CD4-positive, alpha-beta T cell treated with Interleukin-17A for 4 hours (primary cell): ENCODE results near the gene HTR3D.
"Not testable (repeated sequence)": the region's sequence is repeated elsewhere in the genome, so short reads cannot be mapped to it uniquely, and the experiment has no call there.

Source experiments
- DNase-seq: peaks from one replicate; pipeline ENCODE4 v3.0.0-alpha.2; 2020; ENCODE audit warnings: mixed read lengths

Gene HTR3D

GRCh38 chr3:184016811-184017671, 14.5 kb upstream of the HTR3D start:
- DNase-seq = peak; percentile 58

DNA sequence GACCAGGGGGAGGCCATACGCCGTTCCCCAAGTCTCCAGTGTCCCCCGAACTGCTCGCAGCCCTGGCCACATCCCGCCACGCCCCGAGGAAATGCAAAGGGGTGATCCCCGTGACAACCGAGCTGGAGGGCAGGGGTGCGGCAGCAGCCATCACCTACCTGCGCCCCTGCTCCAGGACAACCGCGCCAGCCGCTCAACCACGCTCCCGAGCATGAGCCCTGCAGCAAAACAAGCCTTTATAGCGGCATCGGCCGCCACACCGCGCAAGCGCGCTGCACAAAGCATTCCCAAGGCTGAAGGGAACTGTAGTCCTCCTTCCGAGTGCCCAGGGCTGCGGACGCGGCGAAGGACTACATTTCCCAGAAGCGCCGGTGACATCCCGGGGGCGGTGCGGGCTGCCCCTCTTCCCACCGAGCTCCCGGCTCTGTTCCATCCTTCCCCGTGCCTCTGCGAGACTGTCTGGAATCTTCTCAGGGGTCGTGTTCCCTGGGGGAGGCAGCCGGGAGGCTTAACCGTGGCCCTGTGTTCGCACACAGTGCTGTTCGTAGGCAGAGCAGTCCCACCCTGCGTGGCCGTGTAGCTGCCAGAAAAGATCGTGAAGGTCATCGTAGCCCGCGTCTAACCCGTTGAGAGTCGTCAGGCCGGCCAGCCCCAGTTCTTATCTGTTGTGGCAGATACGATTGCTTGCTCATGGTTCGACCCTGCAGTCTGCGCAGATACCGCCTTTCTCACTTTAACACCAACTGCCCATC, 13.7 kb upstream of the HTR3D start, which contains the start of gene ABCC5:
ABCC5 (minus strand) TSS at position 213 of the 752 bp plus-strand sequence. CDS start 3,492 bp downstream, outside the sequence.
- peak; percentile 89 for DNase-seq

DNA sequence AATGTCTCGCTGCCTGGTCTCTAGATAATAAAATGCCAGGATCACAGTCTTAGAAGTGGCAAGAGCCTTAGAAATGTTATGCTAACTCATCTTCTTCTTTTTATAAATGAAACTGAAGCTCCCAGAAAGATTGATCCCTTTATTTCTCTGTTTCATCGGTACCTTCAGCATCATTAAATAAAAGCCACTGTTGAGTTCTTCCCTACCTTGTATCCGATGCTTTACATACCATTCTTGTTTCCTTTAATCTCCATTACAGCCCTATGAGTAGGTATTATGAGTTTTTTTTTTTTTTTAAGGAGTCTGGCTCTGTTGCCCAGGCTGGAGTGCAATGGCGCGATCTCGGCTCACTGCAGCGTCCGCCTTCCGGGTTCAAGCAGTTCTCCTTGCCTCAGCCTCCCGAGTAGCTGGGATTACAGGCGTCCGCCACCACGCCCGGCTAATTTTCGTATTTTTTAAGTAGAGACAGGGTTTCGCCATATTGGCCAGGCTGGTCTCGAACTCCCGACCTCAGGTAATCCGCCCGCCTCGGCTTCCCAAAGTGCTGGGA, 13.0 kb upstream of the HTR3D start:
- DNase-seq = no peak

GRCh38 chr3:184022323-184022722, 9.2 kb upstream of the HTR3D start:
- DNase-seq = no peak

DNA sequence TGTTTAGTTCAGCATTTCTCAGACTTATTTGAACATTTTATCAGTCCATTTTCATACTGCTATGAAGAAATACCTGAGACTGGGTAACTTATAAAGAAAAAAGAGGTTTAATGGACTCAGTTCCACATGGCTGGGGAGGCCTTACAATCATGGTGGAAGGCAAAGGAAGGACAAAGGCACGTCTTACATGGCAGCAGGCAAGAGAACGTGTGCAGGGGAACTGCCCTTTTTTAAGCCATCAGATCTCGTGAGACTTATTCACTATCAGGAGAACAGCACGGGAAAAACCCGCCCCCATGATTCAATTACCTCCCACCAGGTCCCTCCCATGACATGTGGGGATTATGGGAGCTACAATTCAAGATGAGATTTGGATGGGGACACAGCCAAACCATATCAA, 6.3 kb upstream of the HTR3D start:
- DNase-seq = not testable (repeated sequence)

DNA sequence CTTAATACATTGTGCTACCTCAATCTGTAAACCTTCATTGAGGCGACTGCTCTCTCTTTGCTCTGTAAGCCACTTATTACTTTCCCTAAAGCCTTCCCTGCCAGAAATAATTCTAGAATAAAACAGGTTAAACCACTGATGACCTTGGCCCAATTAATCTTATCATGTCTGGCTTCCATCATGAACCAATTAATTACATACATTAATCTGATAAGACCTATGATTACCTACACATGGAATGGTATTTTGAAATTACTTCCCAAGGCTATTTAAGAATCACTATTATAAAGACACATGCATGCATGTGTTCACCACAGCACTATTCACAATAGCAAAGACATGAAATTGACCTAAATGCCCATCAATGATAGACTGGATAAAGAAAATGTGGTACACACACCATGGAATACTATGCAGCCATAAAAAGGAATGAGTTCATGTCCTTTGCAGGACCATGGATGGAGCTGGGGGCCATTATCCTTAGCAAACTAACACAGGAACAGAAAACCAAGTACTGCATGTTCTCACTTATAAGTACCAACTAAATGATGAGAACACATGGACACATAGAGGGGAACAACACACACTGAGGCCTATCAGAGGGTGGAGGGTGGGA, 3.2 kb upstream of the HTR3D start:
- not testable (repeated sequence) for DNase-seq

GRCh38 chr3:184029443-184029842, 2.1 kb upstream of the HTR3D start:
- no peak for DNase-seq

- no peak for DNase-seq
Observed at GRCh38 chr3:184030536-184030935, 1.0 kb upstream of the HTR3D start.

- no peak for DNase-seq
Observed at GRCh38 chr3:184037816-184038215, 6.3 kb downstream of the HTR3D start.

DNA sequence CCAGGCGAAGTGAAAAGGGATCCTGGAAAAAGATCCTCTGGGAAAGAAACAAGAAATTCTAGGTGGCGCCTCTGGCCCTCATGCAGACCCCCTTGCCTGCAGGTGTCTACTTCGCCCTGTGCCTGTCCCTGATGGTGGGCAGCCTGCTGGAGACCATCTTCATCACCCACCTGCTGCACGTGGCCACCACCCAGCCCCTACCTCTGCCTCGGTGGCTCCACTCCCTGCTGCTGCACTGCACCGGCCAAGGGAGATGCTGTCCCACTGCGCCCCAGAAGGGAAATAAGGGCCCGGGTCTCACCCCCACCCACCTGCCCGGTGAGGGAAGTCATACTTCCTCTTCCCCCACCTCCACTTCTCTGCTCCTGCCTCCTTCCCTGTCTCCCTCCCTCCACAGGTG, 6.8 kb downstream of the HTR3D start:
- not testable (repeated sequence) for DNase-seq

- no peak for DNase-seq
Observed at GRCh38 chr3:184039414-184039813, 7.9 kb downstream of the HTR3D start.

DNA sequence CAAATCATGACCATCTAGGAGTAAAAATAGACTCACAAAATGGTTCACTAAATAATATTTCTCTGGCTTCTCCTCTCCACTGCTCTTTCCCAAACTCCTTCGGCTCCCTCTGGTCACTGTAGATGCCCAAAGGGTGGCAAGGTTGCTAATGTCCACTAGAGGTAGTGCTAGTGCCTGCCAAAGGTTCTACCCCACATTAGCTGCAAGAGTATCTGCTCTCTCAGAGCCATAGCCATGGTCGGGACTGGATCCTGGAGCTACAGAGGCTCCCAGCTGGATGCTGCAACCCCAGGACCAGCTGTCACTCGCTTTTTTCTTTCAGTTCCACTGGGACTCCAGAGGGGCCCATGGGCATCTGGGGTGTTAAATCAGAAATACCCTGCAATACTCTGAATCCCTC, 8.5 kb downstream of the HTR3D start:
- no peak for DNase-seq

DNA sequence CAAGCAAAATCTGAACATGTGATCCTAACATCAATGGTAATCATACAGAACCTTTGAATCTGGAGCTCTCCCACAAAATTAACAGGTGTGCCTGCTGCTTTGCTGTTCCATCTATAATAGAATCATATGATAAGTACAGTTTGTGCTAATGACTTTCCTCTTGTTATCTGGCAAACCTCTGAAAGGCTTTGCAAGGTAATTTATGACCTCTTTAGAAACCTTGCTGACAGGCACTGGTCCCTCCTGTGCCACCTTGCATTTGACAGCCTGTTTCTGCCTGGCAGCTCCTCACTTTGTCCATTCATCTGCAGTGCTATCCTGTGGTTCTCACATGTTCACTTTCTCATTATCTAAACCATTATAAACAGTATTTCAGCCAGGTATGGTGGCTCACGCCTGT, 11.1 kb downstream of the HTR3D start:
- no peak for DNase-seq

DNA sequence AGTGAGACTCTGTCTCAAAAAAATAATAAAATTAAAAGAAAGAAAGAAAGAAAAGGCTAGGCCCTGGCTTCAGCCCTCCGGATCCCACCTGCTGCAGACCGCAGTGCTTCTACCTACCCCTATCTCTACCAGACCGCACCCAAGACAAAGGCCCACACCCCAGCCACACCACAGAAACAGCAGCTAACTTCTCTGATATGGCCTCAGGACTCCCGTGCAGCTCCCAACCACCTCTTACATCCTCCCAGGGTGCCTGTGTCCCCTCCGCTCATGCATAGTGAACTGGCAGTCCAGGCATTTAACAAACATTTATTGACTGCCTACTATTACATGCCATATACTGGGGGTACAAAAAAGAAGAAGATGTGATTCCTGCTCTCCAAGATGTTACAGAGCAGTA, 14.5 kb downstream of the HTR3D start:
- DNase-seq = no peak

- DNase-seq = no peak
Observed at GRCh38 chr3:184050217-184050847, 18.8 kb downstream of the HTR3D start.

DNA sequence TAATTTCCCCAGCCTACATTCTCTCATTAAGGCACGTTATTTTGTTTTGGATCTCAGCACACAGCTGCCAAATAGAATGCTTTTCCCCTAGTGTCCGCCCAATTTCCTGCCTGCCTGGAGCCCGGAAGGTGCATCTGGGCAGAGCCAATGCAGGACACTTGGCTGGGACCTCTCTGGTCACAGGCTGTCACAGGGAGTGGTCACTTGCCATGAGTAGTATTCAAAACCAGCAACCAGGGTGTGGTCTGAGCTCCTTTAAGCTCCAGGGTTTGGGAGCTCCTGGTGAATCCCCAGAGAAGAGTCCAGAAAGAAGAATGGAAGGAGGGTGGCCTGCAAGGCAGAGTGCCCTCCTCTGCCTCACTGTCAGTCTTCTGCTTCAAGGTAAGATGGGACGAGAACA, 21.2 kb downstream of the HTR3D start, which contains the start of gene HTR3C:
HTR3C (plus strand) TSS at position 281 of the 400 bp plus-strand sequence; CDS start at position 315, 34 bp downstream.
- no peak for DNase-seq

DNA sequence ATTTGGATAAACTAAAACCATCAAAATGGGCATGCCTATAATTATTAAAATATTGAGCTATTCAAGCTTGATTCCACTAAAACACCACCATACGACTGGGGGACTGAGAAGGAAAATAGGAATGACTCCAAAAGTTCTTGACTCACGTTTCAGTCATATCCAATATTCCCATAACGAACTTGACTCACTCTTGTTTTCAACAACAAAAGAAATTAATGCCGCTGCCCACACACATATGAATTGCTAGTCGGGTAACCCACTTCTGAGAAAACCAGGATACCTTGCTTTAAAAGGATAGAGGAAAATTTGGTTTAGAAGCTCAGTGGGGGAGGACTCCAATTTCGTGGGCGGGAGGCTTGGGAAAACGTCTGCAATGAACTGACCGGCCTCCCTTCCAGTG, 26.5 kb downstream of the HTR3D start:
- no peak for DNase-seq

GRCh38 chr3:184059424-184059823, 27.9 kb downstream of the HTR3D start:
- no peak for DNase-seq

- no peak for DNase-seq
Observed at GRCh38 chr3:184062637-184063036, 31.1 kb downstream of the HTR3D start.

- DNase-seq = no peak
Observed at GRCh38 chr3:184066211-184066610, 34.7 kb downstream of the HTR3D start.

DNA sequence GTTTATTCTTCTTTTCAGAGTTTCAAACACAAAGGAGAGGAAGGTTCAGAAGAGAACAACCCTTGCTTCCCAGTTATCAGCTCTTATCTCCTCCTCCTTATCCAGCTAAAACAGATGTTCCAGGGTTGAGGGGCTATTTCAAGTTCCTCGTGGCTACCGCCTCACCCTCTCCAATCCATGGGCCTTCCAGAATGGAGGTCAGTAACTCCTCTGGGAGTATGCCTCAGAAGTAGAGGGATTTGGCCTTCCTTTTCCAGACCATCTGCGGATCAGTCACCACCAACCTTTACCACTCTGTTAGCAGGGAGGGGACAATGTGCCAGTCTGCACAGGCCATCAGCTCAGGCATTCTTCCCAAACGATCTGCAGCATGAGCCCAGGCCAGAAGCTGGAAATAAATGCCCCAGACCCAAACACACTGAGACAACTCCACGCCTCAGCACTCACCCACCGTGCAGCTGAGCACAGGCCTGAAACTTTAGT, 36.1 kb downstream of the HTR3D start:
- no peak for DNase-seq

DNA sequence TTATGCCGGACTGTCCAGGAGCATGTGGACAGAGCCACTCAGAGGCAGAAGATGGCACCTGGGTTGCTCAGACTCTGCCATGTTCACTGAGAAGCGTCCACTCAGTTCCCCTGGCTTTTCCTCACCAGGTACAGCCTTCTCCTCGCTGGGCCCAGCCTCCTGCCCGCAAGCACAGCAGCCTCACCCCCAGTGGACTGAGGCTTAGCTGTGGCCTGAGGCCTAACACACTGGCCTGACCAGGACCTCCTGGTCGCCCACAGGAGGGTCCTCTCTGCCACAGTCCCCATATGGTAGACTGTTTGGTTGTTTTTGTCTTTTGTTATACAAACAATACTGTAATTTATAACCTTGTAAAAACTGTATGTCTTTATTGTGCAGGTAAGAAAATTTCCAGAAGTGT, 36.8 kb downstream of the HTR3D start:
- DNase-seq = no peak
